ENCODE results near the gene GPR37.

The GPR37 gene

DNA sequence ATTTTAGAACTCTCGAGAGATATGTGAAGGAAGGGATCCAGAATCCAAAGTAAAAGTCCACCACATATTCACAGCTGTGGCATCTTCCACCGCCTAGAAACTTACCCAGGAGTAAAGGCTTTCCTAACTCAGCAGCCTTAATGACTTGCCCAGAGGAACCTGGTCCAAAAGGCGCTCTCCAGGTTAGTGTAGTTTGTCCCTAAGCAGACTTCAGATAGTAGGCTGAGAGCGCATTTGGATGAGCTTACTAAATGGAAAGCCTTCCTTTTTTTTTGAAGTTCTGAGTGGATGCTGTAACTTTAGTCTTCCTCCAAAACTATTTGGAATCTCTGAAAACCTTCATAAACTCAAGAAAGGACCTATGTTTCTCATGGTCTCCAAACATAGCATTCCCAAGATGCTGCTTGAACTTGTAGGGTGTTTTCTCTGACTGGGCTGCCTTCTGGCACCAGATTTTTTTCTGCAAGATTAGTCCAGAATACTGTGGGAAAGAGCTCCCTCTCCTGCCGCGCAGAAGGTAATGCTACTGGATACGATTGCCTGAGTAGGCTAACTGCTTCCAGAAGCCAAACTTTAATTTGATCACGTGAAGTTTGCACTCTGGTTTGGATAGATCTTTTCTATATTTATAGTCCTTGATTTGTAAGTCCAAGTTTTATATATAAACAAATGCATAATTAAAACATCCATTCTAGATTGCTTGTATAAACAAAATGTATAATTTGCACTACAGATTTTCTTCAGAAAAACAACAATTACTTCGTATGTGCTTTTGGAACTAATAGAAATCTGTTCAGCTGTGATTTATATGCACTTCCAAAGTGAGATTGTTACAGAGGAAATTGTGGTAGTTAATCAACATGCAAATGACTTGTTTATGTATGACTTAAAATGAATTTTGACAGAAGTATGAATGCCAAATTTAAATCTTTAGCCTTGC, 19.6 kb upstream of the GPR37 start:
- H3K4me3 Mint-ChIP-seq, result no peak overlapping the region
- no peaks in the 10 kb centered on the region for H3K9me3 Mint-ChIP-seq
- no peak overlapping the region for H3K27ac Mint-ChIP-seq
- no peaks in the 10 kb centered on the region for H3K36me3 Mint-ChIP-seq
- H3K27me3 Mint-ChIP-seq, result peaks cover 11% of the 10 kb centered on the region
- H3K4me1 Mint-ChIP-seq, result no peaks in the 10 kb centered on the region

- H3K4me3 Mint-ChIP-seq, result no peak overlapping the region
- H3K4me1 Mint-ChIP-seq, result no peaks in the 10 kb centered on the region
- H3K36me3 Mint-ChIP-seq, result no peaks in the 10 kb centered on the region
Measured at GRCh38 chr7:124783271-124783670, 17.7 kb upstream of the GPR37 start.

DNA sequence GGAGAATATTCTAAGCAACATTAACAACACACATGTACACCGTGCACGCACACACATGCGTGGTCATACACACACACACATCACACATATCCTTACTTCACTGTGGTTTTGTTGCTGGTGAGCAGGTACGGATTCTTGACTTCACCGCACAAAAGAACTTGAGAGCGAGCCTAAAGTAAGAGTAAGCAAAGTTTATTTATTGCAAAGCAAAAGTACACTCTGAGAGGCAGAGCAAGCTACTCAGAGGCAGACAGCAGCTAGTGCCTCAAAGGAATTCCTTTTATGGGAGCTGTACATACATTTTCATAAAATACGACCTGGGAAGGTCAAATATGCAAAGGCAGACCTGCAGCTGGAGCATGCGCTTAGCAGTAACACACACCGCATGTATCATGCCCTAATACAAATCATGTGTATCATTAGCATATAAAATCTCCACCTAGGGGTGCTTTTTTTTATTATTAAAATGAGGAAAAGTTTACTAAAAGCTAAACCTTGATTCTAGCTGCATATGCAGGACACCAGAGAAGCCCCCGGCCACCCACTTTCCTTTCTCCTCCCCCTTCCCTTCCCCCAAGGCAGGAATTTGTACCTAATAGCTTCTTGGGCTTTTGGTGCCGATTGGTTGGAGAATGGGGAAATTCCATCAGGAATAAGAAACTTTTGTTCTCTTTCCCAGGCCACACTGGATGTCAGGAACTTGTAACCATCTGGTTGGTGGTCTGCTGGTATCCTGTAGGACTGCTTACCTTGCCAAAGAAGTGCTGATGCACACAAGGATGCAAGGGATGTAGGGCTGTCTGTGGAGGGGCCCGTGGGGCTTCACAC, 16.5 kb upstream of the GPR37 start:
- Mint-ChIP-seq H3K36me3 (no peaks in the 10 kb centered on the region), H3K27me3 (peaks cover 2% of the 10 kb centered on the region), H3K4me3 (no peak overlapping the region), H3K9me3 (no peaks in the 10 kb centered on the region), H3K4me1 (no peaks in the 10 kb centered on the region), H3K27ac (no peak overlapping the region)

More at GRCh38 chr7:124783271-124783670, 17.7 kb upstream of the GPR37 start:
- peaks cover 8% of the 10 kb centered on the region for H3K27me3 Mint-ChIP-seq
- no peak overlapping the region for H3K27ac Mint-ChIP-seq
- H3K9me3 Mint-ChIP-seq, result no peaks in the 10 kb centered on the region

- H3K36me3 Mint-ChIP-seq, result no peaks in the 10 kb centered on the region
- no peak overlapping the region for H3K27ac Mint-ChIP-seq
- H3K9me3 Mint-ChIP-seq, result no peaks in the 10 kb centered on the region
- no peak overlapping the region for H3K4me3 Mint-ChIP-seq
- no peaks in the 10 kb centered on the region for H3K4me1 Mint-ChIP-seq
- peaks cover 2% of the 10 kb centered on the region for H3K27me3 Mint-ChIP-seq
Measured at GRCh38 chr7:124781418-124781817, 15.8 kb upstream of the GPR37 start.

- Mint-ChIP-seq H3K4me1 (no peaks in the 10 kb centered on the region), H3K27ac (no peak overlapping the region), H3K4me3 (no peak overlapping the region), H3K36me3 (no peaks in the 10 kb centered on the region), H3K9me3 (no peaks in the 10 kb centered on the region), H3K27me3 (peaks cover 4% of the 10 kb centered on the region)
Measured at GRCh38 chr7:124780608-124781007, 15.0 kb upstream of the GPR37 start.

DNA sequence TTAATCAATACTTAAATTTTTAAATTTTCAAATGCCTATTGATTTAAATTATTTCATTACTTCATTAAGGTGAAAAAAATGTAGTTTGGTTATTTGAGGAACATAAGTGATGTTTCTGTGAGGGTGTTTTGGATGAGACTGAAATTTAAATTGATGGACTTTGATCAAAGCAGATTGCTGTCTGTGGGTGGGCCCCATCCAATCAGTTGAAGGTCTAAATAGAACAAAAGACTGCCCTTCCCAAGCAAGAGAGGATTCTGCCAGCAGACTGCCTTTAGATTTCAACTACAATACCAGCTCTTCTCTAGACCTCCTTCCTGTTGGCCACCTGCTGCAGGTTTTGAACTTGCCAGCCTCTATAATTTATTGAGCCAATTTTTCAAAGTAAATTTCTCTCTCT, 14.5 kb upstream of the GPR37 start:
- peaks cover 4% of the 10 kb centered on the region for H3K27me3 Mint-ChIP-seq
- no peaks in the 10 kb centered on the region for H3K36me3 Mint-ChIP-seq
- H3K9me3 Mint-ChIP-seq, result no peaks in the 10 kb centered on the region
- H3K4me3 Mint-ChIP-seq, result no peak overlapping the region
- H3K4me1 Mint-ChIP-seq, result no peaks in the 10 kb centered on the region
- no peak overlapping the region for H3K27ac Mint-ChIP-seq

GRCh38 chr7:124779620-124780019, 14.0 kb upstream of the GPR37 start:
- Mint-ChIP-seq H3K27ac (no peak overlapping the region), H3K9me3 (no peaks in the 10 kb centered on the region), H3K4me3 (no peak overlapping the region), H3K27me3 (peaks cover 6% of the 10 kb centered on the region), H3K36me3 (no peaks in the 10 kb centered on the region), H3K4me1 (no peaks in the 10 kb centered on the region)

- no peaks in the 10 kb centered on the region for H3K9me3 Mint-ChIP-seq
- H3K36me3 Mint-ChIP-seq, result no peaks in the 10 kb centered on the region
- peaks cover 6% of the 10 kb centered on the region for H3K27me3 Mint-ChIP-seq
- no peak overlapping the region for H3K27ac Mint-ChIP-seq
- H3K4me1 Mint-ChIP-seq, result no peaks in the 10 kb centered on the region
- H3K4me3 Mint-ChIP-seq, result no peak overlapping the region
Measured at GRCh38 chr7:124779194-124779593, 13.6 kb upstream of the GPR37 start.

GRCh38 chr7:124777268-124777667, 11.7 kb upstream of the GPR37 start:
- no peaks in the 10 kb centered on the region for H3K36me3 Mint-ChIP-seq
- H3K4me3 Mint-ChIP-seq, result no peak overlapping the region
- H3K27ac Mint-ChIP-seq, result no peak overlapping the region
- H3K9me3 Mint-ChIP-seq, result no peaks in the 10 kb centered on the region
- H3K4me1 Mint-ChIP-seq, result no peaks in the 10 kb centered on the region
- peaks cover 15% of the 10 kb centered on the region for H3K27me3 Mint-ChIP-seq

DNA sequence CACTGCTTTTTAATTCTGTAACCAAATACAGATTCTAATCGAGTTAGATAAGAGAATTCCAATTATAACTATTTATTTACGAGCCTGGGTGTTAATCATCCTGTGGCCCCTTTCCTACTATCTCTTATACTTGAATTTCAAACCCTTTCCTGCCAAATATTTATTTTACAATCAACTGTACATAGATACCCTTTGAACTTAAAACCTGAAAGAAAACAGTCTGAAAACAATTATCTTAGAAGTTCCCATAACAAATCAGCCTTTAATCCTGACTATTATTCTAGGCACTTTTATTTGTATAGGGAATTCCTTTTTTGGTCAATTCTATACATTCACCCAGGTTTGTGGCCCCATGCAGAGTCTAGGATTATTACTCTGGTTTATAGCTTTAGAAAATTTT, 10.6 kb upstream of the GPR37 start:
- no peaks in the 10 kb centered on the region for H3K9me3 Mint-ChIP-seq
- no peaks in the 10 kb centered on the region for H3K36me3 Mint-ChIP-seq
- no peaks in the 10 kb centered on the region for H3K4me1 Mint-ChIP-seq
- peaks cover 16% of the 10 kb centered on the region for H3K27me3 Mint-ChIP-seq
- no peak overlapping the region for H3K4me3 Mint-ChIP-seq
- H3K27ac Mint-ChIP-seq, result no peak overlapping the region

DNA sequence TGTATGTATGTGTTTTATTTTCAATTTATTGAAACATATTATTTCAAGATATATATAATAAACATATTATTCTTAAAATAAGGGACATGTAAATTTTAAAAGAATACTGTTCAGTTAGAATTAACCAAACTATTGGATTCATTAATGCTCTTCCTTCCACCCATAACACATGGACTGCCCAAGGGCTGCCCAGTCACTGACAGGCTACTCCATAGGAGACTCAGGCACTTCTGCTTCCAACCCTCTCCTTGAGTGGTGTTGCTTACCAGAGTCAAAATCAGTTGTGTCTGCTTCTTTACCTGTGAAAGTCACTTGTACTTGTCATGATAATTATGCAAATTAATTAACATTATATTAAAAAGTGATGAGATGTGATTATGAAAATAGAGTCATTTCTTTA, 9.8 kb upstream of the GPR37 start:
- H3K4me3 Mint-ChIP-seq, result no peak overlapping the region
- H3K27me3 Mint-ChIP-seq, result peaks cover 20% of the 10 kb centered on the region
- no peaks in the 10 kb centered on the region for H3K9me3 Mint-ChIP-seq
- no peaks in the 10 kb centered on the region for H3K36me3 Mint-ChIP-seq
- no peaks in the 10 kb centered on the region for H3K4me1 Mint-ChIP-seq
- H3K27ac Mint-ChIP-seq, result no peak overlapping the region

GRCh38 chr7:124773938-124774337, 8.3 kb upstream of the GPR37 start:
- Mint-ChIP-seq H3K9me3 (no peaks in the 10 kb centered on the region), H3K4me1 (no peaks in the 10 kb centered on the region), H3K27ac (no peak overlapping the region), H3K27me3 (peaks cover 20% of the 10 kb centered on the region), H3K36me3 (no peaks in the 10 kb centered on the region), H3K4me3 (no peak overlapping the region)

DNA sequence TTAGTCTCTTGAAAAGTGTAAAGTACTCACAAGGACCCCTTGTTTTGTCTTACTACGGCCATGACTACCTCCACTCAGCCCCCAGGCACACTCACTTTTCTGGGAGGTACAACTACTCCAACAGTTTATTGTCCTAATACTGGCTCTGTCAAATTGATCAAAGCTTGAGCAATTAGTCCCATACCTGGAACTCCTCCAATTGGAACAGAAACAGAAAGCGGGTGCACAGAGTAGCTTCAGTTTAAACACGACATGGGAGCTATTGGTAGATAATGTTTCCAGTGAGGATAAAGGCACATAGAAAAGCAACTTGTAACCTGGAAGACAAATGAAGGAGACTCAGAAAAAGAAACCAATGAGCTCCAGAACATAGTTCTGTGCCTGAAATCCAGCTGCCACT, 7.7 kb upstream of the GPR37 start:
- Mint-ChIP-seq H3K27ac (no peak overlapping the region), H3K4me1 (no peaks in the 10 kb centered on the region), H3K4me3 (no peak overlapping the region), H3K36me3 (no peaks in the 10 kb centered on the region), H3K9me3 (no peaks in the 10 kb centered on the region), H3K27me3 (peaks cover 20% of the 10 kb centered on the region)

GRCh38 chr7:124769136-124769535, 3.5 kb upstream of the GPR37 start:
- Mint-ChIP-seq H3K36me3 (no peaks in the 10 kb centered on the region), H3K4me1 (peaks cover 11% of the 10 kb centered on the region), H3K27me3 (peaks cover 38% of the 10 kb centered on the region), H3K9me3 (no peaks in the 10 kb centered on the region), H3K4me3 (no peak overlapping the region), H3K27ac (no peak overlapping the region)

DNA sequence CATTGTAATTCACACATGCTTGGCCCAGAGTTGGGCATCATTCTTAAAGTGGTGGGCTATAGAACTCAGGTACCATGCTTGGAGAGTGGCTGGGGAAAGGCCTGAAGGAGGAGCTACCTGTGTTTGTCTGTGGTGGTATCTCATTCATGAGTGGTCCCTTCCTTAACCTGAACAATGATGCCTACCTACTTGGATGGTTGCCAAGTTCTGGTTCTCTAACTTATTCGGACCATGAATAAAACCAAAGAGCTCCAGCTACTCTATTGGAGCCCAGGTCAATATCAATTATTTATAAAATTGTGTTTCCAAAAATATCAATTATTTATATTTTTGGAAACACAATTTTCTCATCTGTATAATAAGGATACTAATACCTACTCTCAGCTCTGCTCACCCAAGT, 2.9 kb upstream of the GPR37 start:
- H3K4me1 Mint-ChIP-seq, result peaks cover 17% of the 10 kb centered on the region
- H3K9me3 Mint-ChIP-seq, result no peaks in the 10 kb centered on the region
- no peak overlapping the region for H3K27ac Mint-ChIP-seq
- H3K4me3 Mint-ChIP-seq, result no peak overlapping the region
- H3K36me3 Mint-ChIP-seq, result no peaks in the 10 kb centered on the region
- peaks cover 41% of the 10 kb centered on the region for H3K27me3 Mint-ChIP-seq

- Mint-ChIP-seq H3K27me3 (peaks cover 47% of the 10 kb centered on the region), H3K4me1 (peaks cover 17% of the 10 kb centered on the region), H3K27ac (no peak overlapping the region), H3K4me3 (peak overlapping the region; percentile 79), H3K9me3 (no peaks in the 10 kb centered on the region), H3K36me3 (no peaks in the 10 kb centered on the region)
Measured at GRCh38 chr7:124764847-124765400, 668 bp downstream of the GPR37 start.
